Ovary (tissue), 9 donors: Measurements from ENCODE around the gene ZSCAN20. TPM values are rescaled to one million over a fixed set of nuclear protein-coding genes. Genes with fewer than 3 reads are reported as not detected.

Experiments
- DNase-seq, 5 donors: peaks; one replicate each; pipeline ENCODE4 v3.0.0-alpha.2; 2019 to 2020
- H3K27ac ChIP-seq, 2 donors: fragments of 200-600 bp; one replicate each; pipeline versions ENCODE4 v1.5.1 to v1.8.0; 2019 to 2022
- H3K27me3 ChIP-seq: fragments of 200-600 bp; one replicate; pipeline ENCODE4 v1.8.0; 2022
- H3K36me3 ChIP-seq: fragments of 200-600 bp; sonication (generic); one replicate; pipeline ENCODE4 v1.5.1; 2019
- H3K4me1 ChIP-seq: one replicate; pipeline ENCODE4 v1.8.1; 2013; ENCODE audit warnings: mild to moderate bottlenecking, moderate library complexity; ENCODE audit not compliant: insufficient read depth
- H3K4me3 ChIP-seq: fragments of 200-600 bp; sonication (generic); one replicate; pipeline ENCODE4 v1.5.1; 2017
- H3K9me3 ChIP-seq, 2 donors: fragments of 200-600 bp in 1 of 2; sonication (generic) in 1 of 2; one replicate each; pipeline versions ENCODE4 v1.5.1 to v1.8.1; 2013 to 2019; ENCODE audit warnings: mild to moderate bottlenecking in 1 of 2, moderate library complexity in 1 of 2
- EP300 ChIP-seq: sonication (generic); formaldehyde crosslinking; IDR thresholded peaks from one replicate; pipeline ENCODE4 v1.6.1; 2017; ENCODE audit warnings: antibody characterized with exemption
- POLR2A ChIP-seq: fragments of 450-650 bp; IDR thresholded peaks from one replicate; pipeline ENCODE4 v1.6.1; 2017; ENCODE audit warnings: antibody characterized with exemption, mild to moderate bottlenecking, moderate library complexity
- WGBS, 3 donors: extraction: QIAGEN DNeasy Blood & Tissue Kit in 1 of 3; methylation state at CpG; one replicate each; pipeline versions ENCODE4 v1.1.5 to v1.1.7; 2013 to 2017; 5-methylcytosine and 5-hydroxymethylcytosine counted together
- intact Hi-C, 4 donors: fragments of 100-400 bp; cut with DNase I; formaldehyde crosslinking; loops; one replicate each; pipeline versions ENCODE4 v1.11.0 to v1.15.1; 2022 to 2023
- polyA plus RNA-seq, 2 donors: library from polyadenylated mRNA; stranded (reverse); fragments of 200-250 nt in 1 of 2; fragments of 350-450 nt in 1 of 2; fragmentation: Illumina TruSeq in 1 of 2; extraction: RNeasy Lipid Tissue Mini Kit (QIAGEN cat#74804) in 1 of 2; gene quantifications; one replicate each; pipeline ENCODE4 v1.2.3, GENCODE V29; 2013 to 2014
- total RNA-seq, 7 donors: library from RNA; depleted of rRNA in 2 of 7; stranded (reverse); fragments of >200 nt in 2 of 7; fragmentation: NEBNext Ultra II Directional in 3 of 7; extraction: Animal tissue kit (Norgen Biotek cat#: 25700) in 3 of 7; gene quantifications; one replicate each; pipeline versions ENCODE4 v1.1.0 to v1.2.4, GENCODE V29; 2016 to 2023
- TF ChIP-seq, protein P1 (sequence below), 3 donors: fragments of 450-650 bp in 2 of 3; fragments of 200-600 bp in 1 of 3; IDR thresholded peaks; one replicate each; pipeline versions ENCODE4 v1.5.1 to v1.8.0; 2016 to 2022; ENCODE audit warnings: antibody characterized with exemption in 3 of 3, mild to moderate bottlenecking in 1 of 3
- donor health status: DM: no; HTN: no; CAD: no; lungs with moderate emphysema.
- donor health status: DM: no; HTN: no; CAD: no.
- donor health status: Bipolar disorder and iron deficiency.
- donor health status: DM: yes; HTN: yes; CAD: no.
- donor health status: DM: no; HTN: no; CAD: no.
- donor health status: DM: yes; HTN: yes; CAD: no.

The ZSCAN20 gene
- total and polyA plus RNA-seq, 9 donors = 1.9 to 8.3 (median 6.2) TPM

DNA sequence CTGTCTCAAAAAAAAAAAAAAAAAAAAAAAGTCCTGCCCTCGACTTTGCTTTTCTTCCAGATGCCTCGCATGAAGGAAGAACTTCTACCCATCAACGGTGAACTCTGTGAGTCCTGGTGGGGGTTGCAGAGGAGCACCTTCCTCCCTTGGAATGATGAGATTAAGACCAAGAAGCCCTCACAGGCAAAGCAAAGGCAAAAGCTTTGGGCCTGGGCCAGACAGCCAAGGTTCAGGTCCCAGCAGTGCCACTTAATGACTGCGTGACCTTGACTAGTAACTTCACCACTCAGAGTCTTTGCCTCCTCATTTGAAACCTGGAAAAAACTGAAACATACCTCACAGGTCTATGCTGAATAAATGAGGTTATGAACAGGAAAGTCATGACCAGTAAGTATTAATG, 55.5 kb downstream of the ZSCAN20 start:
- H3K4me3 ChIP-seq = no peak overlapping the region
- TF ChIP-seq, protein P1, sequence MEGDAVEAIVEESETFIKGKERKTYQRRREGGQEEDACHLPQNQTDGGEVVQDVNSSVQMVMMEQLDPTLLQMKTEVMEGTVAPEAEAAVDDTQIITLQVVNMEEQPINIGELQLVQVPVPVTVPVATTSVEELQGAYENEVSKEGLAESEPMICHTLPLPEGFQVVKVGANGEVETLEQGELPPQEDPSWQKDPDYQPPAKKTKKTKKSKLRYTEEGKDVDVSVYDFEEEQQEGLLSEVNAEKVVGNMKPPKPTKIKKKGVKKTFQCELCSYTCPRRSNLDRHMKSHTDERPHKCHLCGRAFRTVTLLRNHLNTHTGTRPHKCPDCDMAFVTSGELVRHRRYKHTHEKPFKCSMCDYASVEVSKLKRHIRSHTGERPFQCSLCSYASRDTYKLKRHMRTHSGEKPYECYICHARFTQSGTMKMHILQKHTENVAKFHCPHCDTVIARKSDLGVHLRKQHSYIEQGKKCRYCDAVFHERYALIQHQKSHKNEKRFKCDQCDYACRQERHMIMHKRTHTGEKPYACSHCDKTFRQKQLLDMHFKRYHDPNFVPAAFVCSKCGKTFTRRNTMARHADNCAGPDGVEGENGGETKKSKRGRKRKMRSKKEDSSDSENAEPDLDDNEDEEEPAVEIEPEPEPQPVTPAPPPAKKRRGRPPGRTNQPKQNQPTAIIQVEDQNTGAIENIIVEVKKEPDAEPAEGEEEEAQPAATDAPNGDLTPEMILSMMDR (IDR thresholded peaks at IDR 0.05) = no peak
- no peak for TF ChIP-seq POLR2A
- TF ChIP-seq EP300 = no peak
- no peaks in the 10 kb centered on the region for H3K27me3 ChIP-seq
- 73 to 75% (median 73%) methylated on average over 4 of the region's 4 CpGs for WGBS, 3 donors
- H3K27ac ChIP-seq = no peak overlapping the region
- no peaks in the 10 kb centered on the region for H3K9me3 ChIP-seq
- intact Hi-C loops = no loop called here
- DNase-seq = no peak
- no peaks in the 10 kb centered on the region for H3K4me1 ChIP-seq
- no peaks in the 10 kb centered on the region for H3K36me3 ChIP-seq

DNA sequence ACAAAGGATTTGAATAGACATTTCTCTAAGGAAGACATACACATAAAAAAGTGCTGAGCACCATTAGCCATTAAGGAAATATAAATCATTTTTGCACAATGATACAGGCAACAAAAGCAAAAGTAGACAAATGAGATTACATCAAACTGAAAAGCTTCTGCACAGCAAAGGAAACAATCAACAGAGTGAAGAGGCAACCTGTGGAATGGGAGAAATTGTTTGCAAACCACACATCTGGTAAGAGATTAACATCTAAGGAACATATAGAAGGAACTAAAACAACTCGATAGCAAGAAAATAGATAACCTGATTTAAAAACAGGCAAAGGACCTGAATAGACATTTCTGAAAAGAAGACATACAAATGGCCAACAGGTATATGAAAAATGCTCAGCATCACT, 57.5 kb downstream of the ZSCAN20 start:
- TF ChIP-seq POLR2A = no peak
- TF ChIP-seq, protein P1 (IDR thresholded peaks at IDR 0.05) = no peak
- no peak for TF ChIP-seq EP300
- no peak for DNase-seq
- no peaks in the 10 kb centered on the region for H3K4me1 ChIP-seq
- no peaks in the 10 kb centered on the region for H3K27me3 ChIP-seq
- no peaks in the 10 kb centered on the region for H3K36me3 ChIP-seq
- intact Hi-C loops = no loop called here
- no peaks in the 10 kb centered on the region for H3K9me3 ChIP-seq
- 51 to 86% (median 68%) methylated on average over 1 of the region's 1 CpG for WGBS, 3 donors
- H3K4me3 ChIP-seq = no peak overlapping the region
- no peak overlapping the region for H3K27ac ChIP-seq

DNA sequence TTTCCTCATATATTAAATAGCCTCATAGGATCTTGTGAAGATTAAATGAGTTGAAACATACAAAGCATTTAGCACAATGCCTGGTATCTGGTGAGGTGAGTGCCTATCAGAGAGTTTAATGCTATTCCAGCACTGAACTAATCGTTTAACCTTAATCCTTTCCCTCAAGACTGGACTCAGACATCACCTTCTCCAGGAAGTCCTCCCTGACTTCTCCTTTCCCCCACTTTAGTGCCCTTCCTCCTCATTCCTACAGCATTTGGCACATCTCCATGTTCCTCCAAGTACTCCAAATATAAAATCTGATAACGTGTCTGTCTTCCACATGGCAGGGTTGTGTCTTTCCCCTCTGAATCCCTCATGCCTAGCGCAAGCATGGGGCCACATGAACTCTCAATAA, 59.8 kb downstream of the ZSCAN20 start:
- no peak overlapping the region for H3K4me3 ChIP-seq
- H3K27ac ChIP-seq = no peak overlapping the region
- intact Hi-C loops = no loop called here
- H3K36me3 ChIP-seq = no peaks in the 10 kb centered on the region
- no peak for DNase-seq
- WGBS, 3 donors = 76 to 80% (median 79%) methylated on average over 3 of the region's 3 CpGs
- H3K27me3 ChIP-seq = no peaks in the 10 kb centered on the region
- TF ChIP-seq EP300 (no peak), POLR2A (no peak)
- TF ChIP-seq, protein P1 (IDR thresholded peaks at IDR 0.05) = no peak
- H3K4me1 ChIP-seq = no peaks in the 10 kb centered on the region
- H3K9me3 ChIP-seq = no peaks in the 10 kb centered on the region

DNA sequence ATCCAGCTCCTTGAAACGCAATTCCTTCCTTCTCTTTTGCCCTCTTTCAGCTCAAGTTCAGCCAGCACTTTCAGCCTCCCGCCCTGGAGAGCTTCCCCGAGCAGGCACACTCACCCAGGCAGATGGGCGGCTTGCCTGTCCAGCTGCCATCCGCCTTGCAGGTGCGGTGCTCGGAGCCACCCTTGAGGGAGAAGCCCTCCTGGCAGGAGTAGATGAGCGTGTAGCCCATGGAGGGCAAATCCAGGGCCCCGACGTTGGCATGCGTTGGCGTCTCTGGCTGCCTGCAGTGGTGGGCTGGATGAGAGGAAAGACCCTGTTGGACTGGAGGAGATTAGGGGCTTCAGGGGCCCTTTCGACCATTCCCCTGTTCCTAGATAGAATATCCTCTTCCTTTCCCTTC, 60.5 kb downstream of the ZSCAN20 start:
- TF ChIP-seq, protein P1 (IDR thresholded peaks at IDR 0.05) = no peak
- TF ChIP-seq EP300 = no peak
- TF ChIP-seq POLR2A = no peak
- WGBS, 3 donors = 88 to 92% (median 89%) methylated on average over 13 of the region's 13 CpGs
- intact Hi-C loops = no loop called here

More for the DNA sequence above, 60.5 kb downstream of the ZSCAN20 start:
- Histone ChIP-seq H3K27ac (no peak overlapping the region), H3K36me3 (no peaks in the 10 kb centered on the region), H3K9me3 (no peaks in the 10 kb centered on the region), H3K27me3 (no peaks in the 10 kb centered on the region), H3K4me3 (no peak overlapping the region), H3K4me1 (no peaks in the 10 kb centered on the region)
- DNase-seq = no peak
